Transverse colon (tissue), 4 donors: Measurements from ENCODE around the gene TEX29. TPM values are rescaled to one million over a fixed set of nuclear protein-coding genes. Genes with fewer than 3 reads are reported as not detected.

ENCODE experiments used
- DNase-seq: peaks from one replicate; pipeline ENCODE4 v3.0.0-alpha.2; 2019
- H3K27ac ChIP-seq, 4 donors: fragments of 200-600 bp; sonication (generic); 2 replicates each; pipeline ENCODE4 v1.5.1; 2016 to 2018; ENCODE audit warnings: inconsistent platforms in 4 of 4
- H3K27me3 ChIP-seq: fragments of 200-600 bp; sonication (generic); 2 replicates; pipeline ENCODE4 v1.5.1; 2017; ENCODE audit warnings: inconsistent platforms
- H3K36me3 ChIP-seq, 4 donors: fragments of 200-600 bp; sonication (generic); 2 replicates each; pipeline ENCODE4 v1.5.1; 2017 to 2019; ENCODE audit warnings: inconsistent platforms in 4 of 4
- H3K4me1 ChIP-seq, 4 donors: fragments of 200-600 bp; sonication (generic); 2 replicates each; pipeline ENCODE4 v1.5.1; 2017 to 2020; ENCODE audit warnings: inconsistent platforms in 4 of 4
- H3K4me3 ChIP-seq, 4 donors: fragments of 200-600 bp; sonication (generic); 1 replicate in 1 of 4; 2 replicates in 3 of 4; pipeline versions ENCODE4 v1.5.1 to v1.6.1; 2017 to 2019; ENCODE audit warnings: inconsistent platforms in 4 of 4
- H3K9me3 ChIP-seq, 2 donors: fragments of 200-600 bp; sonication (generic); 2 replicates each; pipeline ENCODE4 v1.5.1; 2017 to 2019; ENCODE audit warnings: inconsistent platforms in 2 of 2
- EP300 ChIP-seq: sonication (generic); formaldehyde crosslinking; IDR thresholded peaks from one replicate; pipeline ENCODE4 v1.6.1; 2017; ENCODE audit warnings: antibody characterized with exemption, low read depth
- POLR2A ChIP-seq: fragments of 450-650 bp; IDR thresholded peaks from one replicate; pipeline ENCODE4 v1.6.1; 2016; ENCODE audit warnings: antibody characterized with exemption, mild to moderate bottlenecking, moderate library complexity
- POLR2AphosphoS5 ChIP-seq, 3 donors: sonication (generic); formaldehyde crosslinking; IDR thresholded peaks; one replicate each; pipeline ENCODE4 v1.6.1; 2016; ENCODE audit warnings: antibody characterized with exemption in 3 of 3
- WGBS, 2 donors: methylation state at CpG; one replicate each; pipeline ENCODE4 v1.1.5; 2018; ENCODE audit warnings: low coverage in 1 of 2; 5-methylcytosine and 5-hydroxymethylcytosine counted together
- in situ Hi-C, 4 donors: fragments of 200-750 bp; cut with MboI; loops; one replicate each; pipeline versions ENCODE4 v1.15.0 to v1.15.1; 2017; ENCODE audit warnings: low sequenced_read_pairs in 3 of 4, low pct_ligation_motif_present in 1 of 4, low pct_unique_long_range_greater_than_20kb in 1 of 4
- intact Hi-C: fragments of 100-400 bp; cut with DNase I; formaldehyde crosslinking; loops from one replicate; pipeline ENCODE4 v1.15.1; 2023; ENCODE audit warnings: low total_unique reads
- total RNA-seq, 4 donors: library from RNA; depleted of rRNA; stranded (reverse); fragments of >200 nt; gene quantifications; one replicate each; pipeline ENCODE4 v1.1.0, GENCODE V29; 2016
- TF ChIP-seq, protein P1 (sequence below), 5 experiments: fragments of 200-600 bp in 3 of 5; fragments of 450-650 bp in 2 of 5; sonication (generic) in 3 of 5; IDR thresholded peaks; 1 replicate in 2 of 5; 2 replicates in 3 of 5; pipeline ENCODE4 v1.5.1; 2016 to 2017; ENCODE audit warnings: antibody characterized with exemption in 5 of 5, inconsistent platforms in 3 of 5, mild to moderate bottlenecking in 2 of 5, moderate library complexity in 1 of 5

Gene TEX29
- total RNA-seq, 4 donors from 2014 or later = not detected

GRCh38 chr13:111353508-111353907 lies 33.1 kb downstream of the TEX29 start:
- TF ChIP-seq POLR2AphosphoS5 (IDR thresholded peaks at IDR 0.05) (no peak), POLR2A (no peak), EP300 (no peak)
- TF ChIP-seq, protein P1, sequence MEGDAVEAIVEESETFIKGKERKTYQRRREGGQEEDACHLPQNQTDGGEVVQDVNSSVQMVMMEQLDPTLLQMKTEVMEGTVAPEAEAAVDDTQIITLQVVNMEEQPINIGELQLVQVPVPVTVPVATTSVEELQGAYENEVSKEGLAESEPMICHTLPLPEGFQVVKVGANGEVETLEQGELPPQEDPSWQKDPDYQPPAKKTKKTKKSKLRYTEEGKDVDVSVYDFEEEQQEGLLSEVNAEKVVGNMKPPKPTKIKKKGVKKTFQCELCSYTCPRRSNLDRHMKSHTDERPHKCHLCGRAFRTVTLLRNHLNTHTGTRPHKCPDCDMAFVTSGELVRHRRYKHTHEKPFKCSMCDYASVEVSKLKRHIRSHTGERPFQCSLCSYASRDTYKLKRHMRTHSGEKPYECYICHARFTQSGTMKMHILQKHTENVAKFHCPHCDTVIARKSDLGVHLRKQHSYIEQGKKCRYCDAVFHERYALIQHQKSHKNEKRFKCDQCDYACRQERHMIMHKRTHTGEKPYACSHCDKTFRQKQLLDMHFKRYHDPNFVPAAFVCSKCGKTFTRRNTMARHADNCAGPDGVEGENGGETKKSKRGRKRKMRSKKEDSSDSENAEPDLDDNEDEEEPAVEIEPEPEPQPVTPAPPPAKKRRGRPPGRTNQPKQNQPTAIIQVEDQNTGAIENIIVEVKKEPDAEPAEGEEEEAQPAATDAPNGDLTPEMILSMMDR (IDR thresholded peaks at IDR 0.05) = no peak
- 85 to 100% methylated on average over 2 of the region's 2 CpGs for WGBS, 2 donors
- in situ Hi-C loops (no loop called here), intact Hi-C loops (no loop called here)
- no peaks in the 10 kb centered on the region for H3K27me3 ChIP-seq
- no peaks in the 10 kb centered on the region for H3K4me1 ChIP-seq
- H3K9me3 ChIP-seq = no peaks in the 10 kb centered on the region
- DNase-seq = no peak
- H3K36me3 ChIP-seq = no peaks in the 10 kb centered on the region
- no peak overlapping the region for H3K27ac ChIP-seq
- no peak overlapping the region for H3K4me3 ChIP-seq

DNA sequence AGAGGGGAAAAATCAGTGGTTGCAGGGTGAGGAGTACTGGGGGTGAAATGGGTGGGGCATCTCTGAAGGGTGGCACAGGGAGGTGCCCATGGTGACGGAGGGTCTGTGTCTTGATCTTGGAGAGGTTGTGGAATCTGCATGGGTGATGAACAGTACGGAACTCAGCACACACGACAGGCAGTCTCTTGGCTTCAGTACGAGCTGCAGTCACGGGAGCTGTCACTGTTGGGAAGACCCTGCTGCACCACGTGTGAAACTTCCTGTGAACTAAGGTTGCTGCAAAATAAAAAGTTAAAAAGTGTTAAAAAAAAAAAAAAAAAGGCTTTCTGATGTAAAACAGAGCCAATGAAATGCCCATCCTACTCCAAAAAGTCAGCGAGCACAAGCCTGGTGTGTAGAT lies 34.3 kb downstream of the TEX29 start:
- WGBS, 2 donors = 43 to 80% methylated on average over 1 to 7 of the region's 7 CpGs
- Histone ChIP-seq H3K9me3 (no peaks in the 10 kb centered on the region), H3K4me1 (no peaks in the 10 kb centered on the region), H3K4me3 (no peak overlapping the region), H3K36me3 (no peaks in the 10 kb centered on the region), H3K27me3 (peaks cover 6% of the 10 kb centered on the region), H3K27ac (no peak overlapping the region)
- in situ Hi-C loops (no loop called here), intact Hi-C loops (no loop called here)
- DNase-seq = no peak
- TF ChIP-seq POLR2A = no peak
- TF ChIP-seq, protein P1 (IDR thresholded peaks at IDR 0.05) = no peak
- no peak for TF ChIP-seq EP300
- TF ChIP-seq POLR2AphosphoS5 (IDR thresholded peaks at IDR 0.05) = no peak

- Histone ChIP-seq H3K27ac (no peak overlapping the region), H3K27me3 (peaks cover 6% of the 10 kb centered on the region), H3K4me3 (no peak overlapping the region), H3K36me3 (no peaks in the 10 kb centered on the region), H3K9me3 (no peaks in the 10 kb centered on the region), H3K4me1 (no peaks in the 10 kb centered on the region)
- no peak for TF ChIP-seq POLR2AphosphoS5 (IDR thresholded peaks at IDR 0.05)
- no peak for TF ChIP-seq POLR2A
- no peak for TF ChIP-seq EP300
- TF ChIP-seq, protein P1 (IDR thresholded peaks at IDR 0.05) = no peak
- no peak for DNase-seq
- 63 to 85% methylated on average over 3 to 4 of the region's 4 CpGs for WGBS, 2 donors
- intact Hi-C loops = no loop called here
- in situ Hi-C loops = no loop called here
Observed at GRCh38 chr13:111356795-111357194, 36.4 kb downstream of the TEX29 start.

DNA sequence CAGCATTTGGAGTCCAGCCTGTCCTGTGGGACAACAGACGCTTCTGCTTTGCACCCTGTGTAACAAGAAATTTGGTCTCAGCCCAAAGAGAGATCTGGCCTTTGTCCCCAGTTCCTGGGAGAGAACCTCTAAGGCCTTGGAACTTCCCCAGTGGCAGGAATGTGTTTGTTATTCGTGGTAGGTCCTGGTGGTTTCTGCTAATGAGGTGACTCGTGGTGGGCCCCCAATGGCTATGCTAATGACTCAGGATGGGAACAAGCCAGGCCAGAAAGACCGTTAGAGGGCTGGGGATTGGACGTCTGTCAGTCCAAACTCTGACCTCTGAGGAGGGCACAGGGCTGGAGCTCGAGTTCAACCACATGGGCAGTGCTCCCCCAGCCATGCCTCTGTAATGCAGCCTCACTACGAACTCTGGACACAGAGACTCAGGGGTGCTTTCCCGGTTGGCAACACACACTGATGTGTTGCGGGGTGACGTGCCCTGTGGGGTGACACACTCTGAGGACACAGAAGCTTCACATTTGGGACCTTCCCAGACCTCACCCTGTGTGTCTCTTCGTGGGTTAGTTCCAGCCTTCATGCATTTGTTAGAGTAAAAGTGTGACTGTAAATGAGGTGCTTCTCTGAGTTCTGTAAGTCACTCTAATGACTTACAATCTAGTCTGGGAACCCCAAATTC lies 38.9 kb downstream of the TEX29 start:
- Histone ChIP-seq H3K36me3 (no peaks in the 10 kb centered on the region), H3K4me1 (no peaks in the 10 kb centered on the region), H3K4me3 (no peak overlapping the region), H3K9me3 (no peaks in the 10 kb centered on the region), H3K27me3 (peaks cover 6% of the 10 kb centered on the region), H3K27ac (no peak overlapping the region)
- TF ChIP-seq, protein P1 (IDR thresholded peaks at IDR 0.05) = no peak
- no peak for TF ChIP-seq EP300
- TF ChIP-seq POLR2A = no peak
- TF ChIP-seq POLR2AphosphoS5 (IDR thresholded peaks at IDR 0.05) = no peak
- in situ Hi-C loops = no loop called here
- intact Hi-C loops = no loop called here
- WGBS, 2 donors = 51 to 66% methylated on average over 3 to 11 of the region's 11 CpGs
- DNase-seq = no peak
